GM11168 (cell line): ENCODE data around the gene IQGAP3.
"Not testable (repeated sequence)": the region's sequence is repeated elsewhere in the genome, so short reads cannot be mapped to it uniquely, and the experiment has no call there.

ENCODE experiments used
- in situ Hi-C: fragments of 300-500 bp; cut with MboI; formaldehyde crosslinking; loops from one replicate; pipeline ENCODE4 v1.12.0; 2022; ENCODE audit warnings: low sequenced_read_pairs; ENCODE audit not compliant: unreplicated experiment

IQGAP3 gene

GRCh38 chr1:156571919-156572662, at the start of gene IQGAP3:
Gene IQGAP3 (minus strand): TSS chr1:156572565. CDS start chr1:156572529, 36 bp downstream.
- in situ Hi-C loops: no loop called here

- in situ Hi-C loops: no loop called here
Observed at GRCh38 chr1:156619582-156619955, 47.2 kb upstream of the IQGAP3 start.

- in situ Hi-C loops: no loop called here
Observed at GRCh38 chr1:156618853-156619581, 46.7 kb upstream of the IQGAP3 start, which contains the start of gene HAPLN2. Gene HAPLN2 (plus strand): TSS chr1:156619415. CDS start chr1:156623491, 4,076 bp downstream.

GRCh38 chr1:156616463-156616862, 44.1 kb upstream of the IQGAP3 start:
- in situ Hi-C loops: no loop called here

- in situ Hi-C loops: no loop called here
Observed at GRCh38 chr1:156615946-156616345, 43.6 kb upstream of the IQGAP3 start.

- in situ Hi-C loops: no loop called here
Observed at GRCh38 chr1:156612666-156613065, 40.3 kb upstream of the IQGAP3 start.

GRCh38 chr1:156610072-156610471, 37.7 kb upstream of the IQGAP3 start:
- in situ Hi-C loops: not testable (repeated sequence)

- in situ Hi-C loops: loop anchor here (5.0 kb wide), 1 partner anchor 227 kb away; no protein-coding TSS in a partner anchor
Observed at GRCh38 chr1:156608981-156609380, 36.6 kb upstream of the IQGAP3 start.

- in situ Hi-C loops: loop anchor here (5.0 kb wide), 1 partner anchor 226 kb away; no protein-coding TSS in a partner anchor
Observed at GRCh38 chr1:156608036-156608674, 35.8 kb upstream of the IQGAP3 start.

- in situ Hi-C loops: loop anchor here (5.0 kb wide), 1 partner anchor 225 kb away; no protein-coding TSS in a partner anchor
Observed at GRCh38 chr1:156607344-156607743, 35.0 kb upstream of the IQGAP3 start.

- in situ Hi-C loops: no loop called here
Observed at GRCh38 chr1:156602557-156602993, 30.2 kb upstream of the IQGAP3 start.

- in situ Hi-C loops: no loop called here
Observed at GRCh38 chr1:156601892-156602291, 29.5 kb upstream of the IQGAP3 start.

- in situ Hi-C loops: no loop called here
Observed at GRCh38 chr1:156601122-156601830, 28.9 kb upstream of the IQGAP3 start, which contains the start of gene GPATCH4. Gene GPATCH4 (minus strand): TSS chr1:156601479.

GRCh38 chr1:156600733-156601121, 28.4 kb upstream of the IQGAP3 start:
- in situ Hi-C loops: no loop called here

GRCh38 chr1:156599811-156600210, 27.4 kb upstream of the IQGAP3 start:
- in situ Hi-C loops: no loop called here

- in situ Hi-C loops: no loop called here
Observed at GRCh38 chr1:156598731-156599432, 26.5 kb upstream of the IQGAP3 start.

- in situ Hi-C loops: no loop called here
Observed at GRCh38 chr1:156598125-156598524, 25.8 kb upstream of the IQGAP3 start.

GRCh38 chr1:156596426-156596825, 24.1 kb upstream of the IQGAP3 start:
- in situ Hi-C loops: no loop called here

GRCh38 chr1:156595016-156595415, 22.7 kb upstream of the IQGAP3 start:
- in situ Hi-C loops: no loop called here
